ENCODE data around the gene WDR20. TPM values are rescaled to one million over a fixed set of nuclear protein-coding genes. Genes with fewer than 3 reads are reported as not detected.
A peak's percentile ranks its signal among the peaks of the same experiment; 100 is the strongest.
"Not testable (repeated sequence)": the region's sequence is repeated elsewhere in the genome, so short reads cannot be mapped to it uniquely, and the experiment has no call there.

WDR20 gene
- total RNA-seq, 2 experiments from 2014 or later: 30.3 to 30.6 TPM

DNA sequence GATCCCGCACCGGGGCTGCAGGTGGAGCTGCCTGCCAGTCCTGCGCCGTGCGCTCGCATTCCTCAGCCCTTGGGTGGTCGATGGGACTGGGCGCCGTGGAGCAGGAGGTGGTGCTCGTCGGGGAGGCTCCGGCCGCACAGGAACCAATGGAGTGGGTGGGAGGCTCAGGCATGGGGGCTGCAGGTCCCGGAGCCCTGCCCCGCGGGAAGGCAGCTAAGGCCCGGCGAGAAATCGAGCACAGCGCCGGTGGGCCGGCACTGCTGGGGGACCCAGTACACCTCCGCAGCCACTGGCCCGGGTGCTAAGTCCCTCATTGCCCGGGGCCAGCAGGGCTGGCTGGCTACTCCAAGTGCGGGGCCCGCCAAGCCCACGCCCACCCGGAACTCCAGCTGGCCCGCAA is 4.2 kb upstream of the WDR20 start:
- H3K9me3 Mint-ChIP-seq (ENCODE audit: insufficient read depth); H3K4me3 Mint-ChIP-seq; POLR2A ChIA-PET; ATAC-seq; H3K4me1 Mint-ChIP-seq (ENCODE audit: low read depth); DNase-seq; CTCF ChIA-PET; H3K27ac Mint-ChIP-seq; H3K27me3 Mint-ChIP-seq (ENCODE audit: low read depth): not testable (repeated sequence)
- H3K36me3 Mint-ChIP-seq (ENCODE audit: low read depth): peaks cover 13% of the 10 kb centered on the region

- ATAC-seq (no peak), DNase-seq (no peak)
- ChIA-PET CTCF (interaction anchor here (0.6 to 1.3 kb wide), 3 partner anchors 176 to 187 kb away, joined by 3 to 4 read pairs (median 3); no protein-coding TSS in a partner anchor), POLR2A (interaction anchor here (0.7 kb wide), 1 partner anchor 29 kb away, joined by 3 read pairs; no protein-coding TSS in a partner anchor)
- Mint-ChIP-seq H3K36me3 (ENCODE audit: low read depth) (peaks cover 13% of the 10 kb centered on the region), H3K27ac (peak overlapping the region; percentile 95), H3K9me3 (ENCODE audit: insufficient read depth) (no peaks in the 10 kb centered on the region), H3K4me3 (peak overlapping the region; percentile 78), H3K4me1 (ENCODE audit: low read depth) (peaks cover 23% of the 10 kb centered on the region), H3K27me3 (ENCODE audit: low read depth) (no peaks in the 10 kb centered on the region)
Observed at GRCh38 chr14:102138535-102138934, 1.2 kb upstream of the WDR20 start.

GRCh38 chr14:102138961-102139285 is 774 bp upstream of the WDR20 start:
- peaks cover 23% of the 10 kb centered on the region for H3K4me1 Mint-ChIP-seq (ENCODE audit: low read depth)
- no peak for ATAC-seq
- ChIA-PET POLR2A (interaction anchor here (0.7 to 1.5 kb wide), 2 partner anchors 28 to 51 kb away, joined by 3 to 8 read pairs; no protein-coding TSS in a partner anchor), CTCF (interaction anchor here (1.0 to 1.3 kb wide), 3 partner anchors 39 to 187 kb away, joined by 3 to 4 read pairs (median 3); no protein-coding TSS in a partner anchor)
- H3K4me3 Mint-ChIP-seq: peak overlapping the region; percentile 78
- H3K9me3 Mint-ChIP-seq (ENCODE audit: insufficient read depth): no peaks in the 10 kb centered on the region
- H3K27ac Mint-ChIP-seq: peak overlapping the region; percentile 95
- H3K27me3 Mint-ChIP-seq (ENCODE audit: low read depth): no peaks in the 10 kb centered on the region
- peaks cover 13% of the 10 kb centered on the region for H3K36me3 Mint-ChIP-seq (ENCODE audit: low read depth)
- no peak for DNase-seq

- CTCF ChIA-PET: interaction anchor here (1.0 kb wide), 1 partner anchor 37 kb away, joined by 3 read pairs; no protein-coding TSS in a partner anchor
- peak overlapping the region; percentile 95 for H3K27ac Mint-ChIP-seq
- no peaks in the 10 kb centered on the region for H3K9me3 Mint-ChIP-seq (ENCODE audit: insufficient read depth)
- peak overlapping the region; percentile 78 for H3K4me3 Mint-ChIP-seq
- DNase-seq (peak; percentile 57), ATAC-seq (peak; percentile 21)
- no peaks in the 10 kb centered on the region for H3K27me3 Mint-ChIP-seq (ENCODE audit: low read depth)
- POLR2A ChIA-PET: interaction anchor here (0.5 to 1.5 kb wide), 4 partner anchors 52 to 601 kb away, joined by 3 to 8 read pairs (median 3); no protein-coding TSS in a partner anchor
- peaks cover 4% of the 10 kb centered on the region for H3K36me3 Mint-ChIP-seq (ENCODE audit: low read depth)
- H3K4me1 Mint-ChIP-seq (ENCODE audit: low read depth): peaks cover 25% of the 10 kb centered on the region
Observed at GRCh38 chr14:102140027-102140749, 491 bp downstream of the WDR20 start.

GRCh38 chr14:102140750-102141145 is 1.1 kb downstream of the WDR20 start:
- H3K27ac Mint-ChIP-seq: peak overlapping the region; percentile 95
- H3K4me3 Mint-ChIP-seq: peak overlapping the region; percentile 78
- H3K4me1 Mint-ChIP-seq (ENCODE audit: low read depth): peaks cover 25% of the 10 kb centered on the region
- no peaks in the 10 kb centered on the region for H3K9me3 Mint-ChIP-seq (ENCODE audit: insufficient read depth)
- peaks cover 6% of the 10 kb centered on the region for H3K36me3 Mint-ChIP-seq (ENCODE audit: low read depth)
- ChIA-PET POLR2A (interaction anchor here (0.6 kb wide), 1 partner anchor 19 kb away, joined by 3 read pairs; no protein-coding TSS in a partner anchor), CTCF (interaction anchor here (1.0 kb wide), 1 partner anchor 173 kb away, joined by 5 read pairs; no protein-coding TSS in a partner anchor)
- ATAC-seq (no peak), DNase-seq (no peak)
- no peaks in the 10 kb centered on the region for H3K27me3 Mint-ChIP-seq (ENCODE audit: low read depth)

- ChIA-PET POLR2A (no interaction called here), CTCF (interaction anchor here (1.0 kb wide), 1 partner anchor 172 kb away, joined by 5 read pairs; no protein-coding TSS in a partner anchor)
Observed at GRCh38 chr14:102141797-102142196, 2.1 kb downstream of the WDR20 start.

GRCh38 chr14:102144914-102145313 is 5.2 kb downstream of the WDR20 start:
- Mint-ChIP-seq H3K4me3 (no peak overlapping the region), H3K27me3 (ENCODE audit: low read depth) (no peaks in the 10 kb centered on the region), H3K36me3 (ENCODE audit: low read depth) (peaks cover 13% of the 10 kb centered on the region), H3K27ac (no peak overlapping the region), H3K9me3 (ENCODE audit: insufficient read depth) (no peaks in the 10 kb centered on the region), H3K4me1 (ENCODE audit: low read depth) (peaks cover 31% of the 10 kb centered on the region)
- POLR2A ChIA-PET: no interaction called here
- DNase-seq (no peak), ATAC-seq (no peak)
- CTCF ChIA-PET: interaction anchor here (1.5 kb wide), 1 partner anchor 49 kb away, joined by 5 read pairs; no protein-coding TSS in a partner anchor

More at GRCh38 chr14:102141797-102142196, 2.1 kb downstream of the WDR20 start:
- ATAC-seq: no peak
- Mint-ChIP-seq H3K27me3 (ENCODE audit: low read depth) (no peaks in the 10 kb centered on the region), H3K36me3 (ENCODE audit: low read depth) (peaks cover 11% of the 10 kb centered on the region), H3K4me3 (no peak overlapping the region), H3K4me1 (ENCODE audit: low read depth) (peaks cover 33% of the 10 kb centered on the region), H3K27ac (no peak overlapping the region), H3K9me3 (ENCODE audit: insufficient read depth) (no peaks in the 10 kb centered on the region)
- no peak for DNase-seq

DNA sequence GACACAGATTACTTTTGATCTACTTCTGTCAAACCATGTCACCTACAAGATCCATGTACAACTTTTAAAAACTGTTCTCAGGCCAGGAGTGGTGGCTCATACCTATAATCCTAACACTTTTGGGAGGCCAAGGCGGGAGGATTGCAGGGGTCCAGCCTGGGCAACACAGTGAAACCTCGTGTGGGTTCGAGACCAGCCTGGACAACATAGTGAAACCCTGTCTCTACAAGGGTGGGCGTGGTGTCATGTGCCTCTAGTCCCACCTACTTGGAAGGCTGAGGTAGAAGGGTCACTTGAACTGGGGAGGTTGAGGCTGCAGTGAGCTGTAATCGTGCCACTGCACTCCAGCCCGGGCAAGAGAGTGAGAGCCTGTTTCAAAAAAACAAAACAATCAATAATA is 5.7 kb downstream of the WDR20 start:
- H3K4me3 Mint-ChIP-seq: no peak overlapping the region
- no peaks in the 10 kb centered on the region for H3K27me3 Mint-ChIP-seq (ENCODE audit: low read depth)
- CTCF ChIA-PET: interaction anchor here (1.5 kb wide), 1 partner anchor 49 kb away, joined by 5 read pairs; no protein-coding TSS in a partner anchor
- ATAC-seq: no peak
- no peaks in the 10 kb centered on the region for H3K9me3 Mint-ChIP-seq (ENCODE audit: insufficient read depth)
- peaks cover 13% of the 10 kb centered on the region for H3K36me3 Mint-ChIP-seq (ENCODE audit: low read depth)
- peaks cover 31% of the 10 kb centered on the region for H3K4me1 Mint-ChIP-seq (ENCODE audit: low read depth)
- POLR2A ChIA-PET: no interaction called here
- no peak overlapping the region for H3K27ac Mint-ChIP-seq
- DNase-seq: no peak

- H3K36me3 Mint-ChIP-seq (ENCODE audit: low read depth): peaks cover 19% of the 10 kb centered on the region
- no peak for ATAC-seq
- no peaks in the 10 kb centered on the region for H3K27me3 Mint-ChIP-seq (ENCODE audit: low read depth)
- CTCF ChIA-PET: no interaction called here
- H3K4me1 Mint-ChIP-seq (ENCODE audit: low read depth): peaks cover 23% of the 10 kb centered on the region
- H3K9me3 Mint-ChIP-seq (ENCODE audit: insufficient read depth): no peaks in the 10 kb centered on the region
- no peak overlapping the region for H3K4me3 Mint-ChIP-seq
- POLR2A ChIA-PET: no interaction called here
- DNase-seq: no peak
- H3K27ac Mint-ChIP-seq: no peak overlapping the region
Observed at GRCh38 chr14:102146423-102146822, 6.7 kb downstream of the WDR20 start.

- peaks cover 39% of the 10 kb centered on the region for H3K36me3 Mint-ChIP-seq (ENCODE audit: low read depth)
- no peak for DNase-seq
- ChIA-PET CTCF (no interaction called here), POLR2A (no interaction called here)
- no peak overlapping the region for H3K4me3 Mint-ChIP-seq
- H3K4me1 Mint-ChIP-seq (ENCODE audit: low read depth): peaks cover 15% of the 10 kb centered on the region
- no peak for ATAC-seq
- no peaks in the 10 kb centered on the region for H3K9me3 Mint-ChIP-seq (ENCODE audit: insufficient read depth)
- H3K27me3 Mint-ChIP-seq (ENCODE audit: low read depth): no peaks in the 10 kb centered on the region
- no peak overlapping the region for H3K27ac Mint-ChIP-seq
Observed at GRCh38 chr14:102150083-102150482, 10.4 kb downstream of the WDR20 start.

DNA sequence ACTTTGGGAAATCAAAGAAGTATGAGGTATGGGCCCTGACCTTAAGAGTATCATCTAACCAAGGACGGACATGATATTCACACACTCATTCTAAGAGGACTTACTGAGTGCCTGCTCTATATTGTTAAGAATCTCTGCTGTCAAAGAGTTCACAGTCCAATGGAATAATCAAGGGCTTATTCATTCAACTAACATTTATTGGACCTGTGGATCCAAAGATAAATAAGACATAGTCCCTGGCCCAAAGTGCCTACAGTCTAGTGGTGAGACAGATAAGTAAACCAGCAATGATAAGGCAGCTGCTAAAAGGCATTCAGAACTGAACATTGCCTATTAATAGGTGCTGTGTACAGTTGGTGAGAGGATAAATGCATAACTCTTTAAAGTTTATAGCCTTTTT is 11.0 kb downstream of the WDR20 start:
- POLR2A ChIA-PET: no interaction called here
- no peaks in the 10 kb centered on the region for H3K9me3 Mint-ChIP-seq (ENCODE audit: insufficient read depth)
- ATAC-seq (no peak), DNase-seq (no peak)
- peaks cover 38% of the 10 kb centered on the region for H3K36me3 Mint-ChIP-seq (ENCODE audit: low read depth)
- CTCF ChIA-PET: no interaction called here
- no peaks in the 10 kb centered on the region for H3K27me3 Mint-ChIP-seq (ENCODE audit: low read depth)
- H3K4me1 Mint-ChIP-seq (ENCODE audit: low read depth): peaks cover 15% of the 10 kb centered on the region
- no peak overlapping the region for H3K27ac Mint-ChIP-seq
- no peak overlapping the region for H3K4me3 Mint-ChIP-seq

GRCh38 chr14:102151411-102151810 is 11.7 kb downstream of the WDR20 start:
- H3K27ac Mint-ChIP-seq, CTCF ChIA-PET, ATAC-seq: not testable (repeated sequence)

More at GRCh38 chr14:102151411-102151810, 11.7 kb downstream of the WDR20 start:
- H3K27me3 Mint-ChIP-seq (ENCODE audit: low read depth); H3K9me3 Mint-ChIP-seq (ENCODE audit: insufficient read depth); DNase-seq; H3K4me3 Mint-ChIP-seq; POLR2A ChIA-PET: not testable (repeated sequence)
- Mint-ChIP-seq H3K36me3 (ENCODE audit: low read depth) (peaks cover 36% of the 10 kb centered on the region), H3K4me1 (ENCODE audit: low read depth) (peaks cover 10% of the 10 kb centered on the region)
